HG02884 (cell line): ENCODE results near the gene ZFAND3.

ENCODE experiments used
- ATAC-seq: cut with Tn5 transposase; IDR thresholded peaks from one replicate; pipeline ENCODE4 v1.9.1; 2021; ENCODE audit warnings: mild to moderate bottlenecking, moderate library complexity; ENCODE audit not compliant: unreplicated experiment

The ZFAND3 gene

GRCh38 chr6:38193481-38194281 lies 374.2 kb downstream of the ZFAND3 start:
- ATAC-seq = no peak

- no peak for ATAC-seq
Measured at GRCh38 chr6:38194282-38194572, 374.7 kb downstream of the ZFAND3 start.

- no peak for ATAC-seq
Measured at GRCh38 chr6:38194589-38194988, 375.1 kb downstream of the ZFAND3 start.

GRCh38 chr6:38195113-38195635 lies 375.6 kb downstream of the ZFAND3 start:
- ATAC-seq = no peak

GRCh38 chr6:38198219-38198618 lies 378.7 kb downstream of the ZFAND3 start:
- no peak for ATAC-seq
